Glutamatergic neuron (in vitro differentiated cells): ENCODE data around the gene CLIP2. TPM values are rescaled to one million over a fixed set of nuclear protein-coding genes. Genes with fewer than 3 reads are reported as not detected.
"Not testable (repeated sequence)": the region's sequence is repeated elsewhere in the genome, so short reads cannot be mapped to it uniquely, and the experiment has no call there.

Experiments
- DNase-seq: peaks from one replicate; pipeline ENCODE4 v3.0.0; 2022
- H3K27ac Mint-ChIP-seq: one replicate; pipeline ENCODE4 v1.8.0; 2020; ENCODE audit warnings: mild to moderate bottlenecking, mixed read lengths, inconsistent platforms; ENCODE audit not compliant: unreplicated experiment
- H3K27me3 Mint-ChIP-seq: one replicate; pipeline ENCODE4 v1.8.0; 2020; ENCODE audit warnings: mild to moderate bottlenecking, moderate library complexity, mixed read lengths, inconsistent platforms; ENCODE audit not compliant: unreplicated experiment
- H3K36me3 Mint-ChIP-seq: one replicate; pipeline ENCODE4 v1.8.0; 2020; ENCODE audit warnings: mild to moderate bottlenecking, mixed read lengths, inconsistent platforms; ENCODE audit not compliant: unreplicated experiment
- H3K4me1 Mint-ChIP-seq: one replicate; pipeline ENCODE4 v1.8.0; 2020; ENCODE audit warnings: mild to moderate bottlenecking, low read depth, mixed read lengths, inconsistent platforms; ENCODE audit not compliant: unreplicated experiment
- H3K4me3 Mint-ChIP-seq: one replicate; pipeline ENCODE4 v1.8.0; 2020; ENCODE audit warnings: mild to moderate bottlenecking, mixed read lengths, inconsistent platforms; ENCODE audit not compliant: unreplicated experiment
- H3K9me3 Mint-ChIP-seq: one replicate; pipeline ENCODE4 v1.8.0; 2020; ENCODE audit warnings: mild to moderate bottlenecking, moderate library complexity, mixed read lengths, inconsistent platforms; ENCODE audit not compliant: unreplicated experiment
- total RNA-seq: library from RNA; stranded (reverse); fragmentation: NEBNext Ultra II Directional; extraction: Animal tissue kit (Norgen Biotek cat#: 25700); gene quantifications from one replicate; pipeline ENCODE4 v1.2.1, GENCODE V29; 2021; ENCODE audit not compliant: unreplicated experiment
- TF ChIP-seq, protein P1 (sequence below): fragments of 200-600 bp; sonication (generic); IDR thresholded peaks from one replicate; pipeline ENCODE4 v1.5.0; 2021; ENCODE audit not compliant: partially characterized antibody, unreplicated experiment

The CLIP2 gene
- total RNA-seq, 1 donor from 2014 or later: 96.1 TPM

DNA sequence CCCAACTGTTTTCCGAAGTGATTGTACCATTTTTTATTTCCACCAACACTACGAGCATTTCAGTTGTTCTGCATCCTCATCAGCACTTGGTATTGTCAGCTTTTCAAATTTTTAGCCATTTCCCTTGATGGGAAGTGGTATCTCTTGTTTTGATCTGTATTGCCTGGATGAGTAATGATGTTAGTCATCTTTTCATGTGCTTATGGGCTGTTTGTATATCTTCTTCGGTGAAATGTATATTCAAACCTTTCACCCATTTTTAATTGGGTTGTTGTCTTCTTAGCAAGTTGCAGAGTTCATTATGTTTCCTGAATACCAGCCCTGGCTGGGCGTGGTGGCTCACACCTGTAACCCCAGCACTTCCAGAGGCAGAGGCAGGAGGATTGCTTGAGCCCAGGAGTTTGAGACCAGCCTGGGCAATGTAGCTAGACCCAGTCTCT lies 22.1 kb downstream of the CLIP2 start:
- Mint-ChIP-seq H3K4me3 (no peak overlapping the region), H3K27me3 (no peaks in the 10 kb centered on the region), H3K27ac (no peak overlapping the region), H3K4me1 (peaks cover 7% of the 10 kb centered on the region), H3K9me3 (no peaks in the 10 kb centered on the region), H3K36me3 (no peaks in the 10 kb centered on the region)
- no peak for DNase-seq
- TF ChIP-seq, protein P1, sequence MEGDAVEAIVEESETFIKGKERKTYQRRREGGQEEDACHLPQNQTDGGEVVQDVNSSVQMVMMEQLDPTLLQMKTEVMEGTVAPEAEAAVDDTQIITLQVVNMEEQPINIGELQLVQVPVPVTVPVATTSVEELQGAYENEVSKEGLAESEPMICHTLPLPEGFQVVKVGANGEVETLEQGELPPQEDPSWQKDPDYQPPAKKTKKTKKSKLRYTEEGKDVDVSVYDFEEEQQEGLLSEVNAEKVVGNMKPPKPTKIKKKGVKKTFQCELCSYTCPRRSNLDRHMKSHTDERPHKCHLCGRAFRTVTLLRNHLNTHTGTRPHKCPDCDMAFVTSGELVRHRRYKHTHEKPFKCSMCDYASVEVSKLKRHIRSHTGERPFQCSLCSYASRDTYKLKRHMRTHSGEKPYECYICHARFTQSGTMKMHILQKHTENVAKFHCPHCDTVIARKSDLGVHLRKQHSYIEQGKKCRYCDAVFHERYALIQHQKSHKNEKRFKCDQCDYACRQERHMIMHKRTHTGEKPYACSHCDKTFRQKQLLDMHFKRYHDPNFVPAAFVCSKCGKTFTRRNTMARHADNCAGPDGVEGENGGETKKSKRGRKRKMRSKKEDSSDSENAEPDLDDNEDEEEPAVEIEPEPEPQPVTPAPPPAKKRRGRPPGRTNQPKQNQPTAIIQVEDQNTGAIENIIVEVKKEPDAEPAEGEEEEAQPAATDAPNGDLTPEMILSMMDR: no peak

DNA sequence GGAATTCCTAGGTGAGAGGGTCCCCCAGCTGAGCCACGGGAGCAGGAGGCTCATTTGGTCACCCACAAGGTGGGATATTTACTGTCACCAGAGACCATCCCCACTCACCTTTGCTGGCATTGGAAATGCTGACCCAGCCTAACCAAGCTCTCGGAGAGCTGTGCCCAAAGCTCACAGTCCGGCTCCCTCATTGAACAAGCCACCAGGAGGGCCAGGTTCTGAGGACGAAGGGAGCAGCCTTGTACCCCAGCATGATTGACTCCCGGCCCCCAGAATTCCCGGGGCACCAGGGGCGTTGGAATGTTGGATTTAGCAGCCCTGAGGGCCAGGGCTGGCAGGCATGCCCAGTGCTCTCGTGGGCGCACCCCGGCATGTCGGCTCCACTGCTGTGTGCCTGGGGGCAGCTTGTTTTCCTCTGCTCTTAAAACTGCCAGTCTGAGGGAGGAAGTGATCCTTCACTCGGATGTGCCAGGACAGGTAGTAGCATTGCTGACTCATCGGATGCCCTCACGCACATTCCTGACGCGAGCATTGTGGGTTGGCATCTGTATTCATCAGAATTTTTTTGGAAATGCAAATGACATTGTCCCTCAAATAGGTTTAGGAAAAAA lies 23.3 kb downstream of the CLIP2 start:
- no peaks in the 10 kb centered on the region for H3K27me3 Mint-ChIP-seq
- H3K9me3 Mint-ChIP-seq: no peaks in the 10 kb centered on the region
- peaks cover 3% of the 10 kb centered on the region for H3K4me1 Mint-ChIP-seq
- H3K27ac Mint-ChIP-seq: no peak overlapping the region
- no peak for DNase-seq
- TF ChIP-seq, protein P1: no peak
- H3K4me3 Mint-ChIP-seq: no peak overlapping the region
- no peaks in the 10 kb centered on the region for H3K36me3 Mint-ChIP-seq

DNA sequence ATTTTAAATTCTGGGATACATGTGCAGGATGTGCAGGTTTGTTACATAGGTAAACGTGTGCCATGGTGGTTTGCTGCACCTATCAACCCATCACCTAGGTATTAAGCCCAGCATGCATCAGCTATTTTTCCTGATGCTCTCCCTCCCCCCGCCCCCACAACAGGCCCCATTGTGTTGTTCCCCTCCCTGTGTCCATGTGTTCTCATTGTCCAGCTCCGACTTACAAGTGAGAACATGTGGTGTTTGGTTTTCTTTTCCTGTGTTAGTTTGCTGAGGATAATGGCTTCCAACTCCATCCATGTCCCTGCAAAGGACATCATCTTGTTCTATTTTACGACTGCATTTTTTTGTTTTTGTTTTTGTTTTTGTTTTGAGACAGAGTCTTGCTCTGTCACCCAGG lies 26.7 kb downstream of the CLIP2 start:
- H3K36me3 Mint-ChIP-seq, H3K27ac Mint-ChIP-seq, H3K9me3 Mint-ChIP-seq, H3K4me3 Mint-ChIP-seq, H3K27me3 Mint-ChIP-seq, DNase-seq, H3K4me1 Mint-ChIP-seq: not testable (repeated sequence)

DNA sequence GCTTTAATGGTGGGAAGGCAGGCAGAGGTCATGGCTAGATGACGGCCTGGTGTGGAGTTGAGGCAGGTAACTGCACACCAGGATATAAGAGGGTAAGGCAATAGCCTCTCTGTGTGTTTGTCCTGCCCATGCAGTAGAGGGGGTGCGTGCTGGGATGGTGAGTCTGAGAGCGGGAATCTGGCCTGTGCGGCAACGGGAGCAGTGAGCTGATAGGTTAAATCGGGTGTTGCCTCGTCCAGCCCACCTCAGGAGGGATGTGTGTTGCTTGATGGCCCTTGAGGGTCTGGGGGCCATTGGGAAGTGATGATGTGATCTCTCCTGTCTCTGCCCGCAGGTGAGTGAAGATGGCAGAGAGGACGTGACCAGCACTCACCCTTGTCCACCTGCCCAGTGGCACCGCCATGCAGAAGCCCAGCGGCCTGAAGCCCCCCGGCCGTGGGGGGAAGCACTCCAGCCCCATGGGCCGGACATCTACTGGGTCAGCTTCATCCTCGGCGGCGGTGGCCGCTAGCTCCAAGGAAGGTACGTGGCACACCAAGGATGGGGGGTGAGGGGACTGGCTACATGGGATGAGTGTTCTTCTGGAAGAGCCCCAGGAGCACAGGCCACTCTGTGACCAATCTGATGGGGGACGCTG lies 28.1 kb downstream of the CLIP2 start:
- H3K9me3 Mint-ChIP-seq: peaks cover 4% of the 10 kb centered on the region
- no peak overlapping the region for H3K27ac Mint-ChIP-seq
- DNase-seq: no peak
- TF ChIP-seq, protein P1: no peak
- H3K27me3 Mint-ChIP-seq: peaks cover 6% of the 10 kb centered on the region
- no peaks in the 10 kb centered on the region for H3K4me1 Mint-ChIP-seq
- peaks cover 10% of the 10 kb centered on the region for H3K36me3 Mint-ChIP-seq
- H3K4me3 Mint-ChIP-seq: no peak overlapping the region

DNA sequence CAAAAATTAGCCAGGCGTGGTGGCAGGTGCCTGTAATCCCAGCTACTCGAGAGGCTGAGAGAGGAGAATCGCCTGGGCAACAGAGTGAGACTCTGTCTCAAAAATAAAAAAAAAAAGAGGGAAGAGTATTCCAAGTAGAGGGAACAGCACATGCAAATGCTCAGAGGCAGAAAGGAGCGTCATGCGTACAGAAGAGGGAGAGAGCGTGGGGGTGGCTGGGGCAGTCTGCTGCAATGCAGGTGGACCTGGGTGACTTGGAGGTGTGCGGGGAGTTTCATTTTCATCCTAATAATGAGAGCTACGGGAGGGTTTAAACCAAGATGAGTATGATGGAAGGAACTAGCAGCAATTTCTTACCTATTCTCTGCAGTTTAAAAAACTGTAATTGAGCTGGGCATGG lies 28.8 kb downstream of the CLIP2 start:
- Mint-ChIP-seq H3K4me1 (no peaks in the 10 kb centered on the region), H3K4me3 (no peak overlapping the region), H3K36me3 (peaks cover 10% of the 10 kb centered on the region), H3K27ac (peak overlapping the region; percentile 12), H3K9me3 (peaks cover 4% of the 10 kb centered on the region), H3K27me3 (peaks cover 6% of the 10 kb centered on the region)
- no peak for DNase-seq
- TF ChIP-seq, protein P1: no peak
